Amygdala (tissue), 56 donors: Measurements from ENCODE around the gene RPL14.

Source experiments
- DNase-seq, 56 donors: peaks; one replicate each; lab custom pipeline; 2025; lab: John Stamatoyannopoulos, UW

The RPL14 gene

DNA sequence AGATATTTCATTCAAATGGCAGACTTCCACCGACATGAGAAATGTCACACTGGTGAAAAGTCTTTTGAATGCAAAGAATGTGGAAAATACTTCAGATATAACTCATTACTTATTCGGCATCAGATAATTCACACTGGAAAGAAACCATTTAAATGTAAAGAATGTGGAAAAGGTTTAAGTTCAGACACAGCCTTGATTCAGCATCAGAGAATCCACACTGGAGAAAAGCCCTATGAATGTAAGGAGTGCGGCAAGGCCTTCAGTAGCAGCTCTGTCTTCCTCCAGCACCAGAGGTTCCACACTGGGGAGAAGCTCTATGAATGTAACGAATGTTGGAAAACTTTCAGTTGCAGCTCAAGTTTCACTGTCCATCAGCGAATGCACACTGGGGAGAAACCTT, 59.1 kb downstream of the RPL14 start:
- DNase-seq = no peak

DNA sequence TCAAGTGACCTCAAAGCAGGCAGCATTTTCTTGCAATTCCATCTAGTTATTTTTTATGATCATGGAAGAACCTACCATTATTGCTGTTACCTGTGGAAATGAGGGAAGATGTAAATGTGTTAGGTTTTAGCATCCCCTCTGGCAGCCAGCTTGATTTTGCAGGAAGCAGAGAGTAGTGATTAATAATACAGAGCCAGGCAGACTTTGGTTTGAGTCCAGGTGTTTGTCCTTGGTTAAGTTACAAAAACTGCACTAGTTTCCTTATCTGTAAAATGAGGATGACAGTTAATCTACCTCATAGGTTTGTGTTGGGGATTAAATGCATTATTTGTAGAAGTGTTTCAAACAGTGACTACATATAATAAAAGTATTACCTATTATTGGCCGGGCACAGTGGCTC, 60.9 kb downstream of the RPL14 start:
- DNase-seq = no peak
